Parathyroid adenoma (tissue), 2 donors: ENCODE results near the gene ETHE1.

ENCODE experiments used
- H2AFZ ChIP-seq: fragments of 300-600 bp; sonication (generic); one replicate; pipeline ENCODE4 v1.7.0; 2017; ENCODE audit warnings: antibody characterized with exemption, mild to moderate bottlenecking
- H3K27ac ChIP-seq: fragments of 300-600 bp; sonication (generic); one replicate; pipeline ENCODE4 v1.7.0; 2017
- H3K27me3 ChIP-seq: fragments of 300-600 bp; sonication (generic); one replicate; pipeline ENCODE4 v1.7.0; 2017; ENCODE audit warnings: low read length; ENCODE audit not compliant: control insufficient read depth, insufficient read depth
- H3K36me3 ChIP-seq: fragments of 300-600 bp; sonication (generic); one replicate; pipeline ENCODE4 v1.7.0; 2017; ENCODE audit warnings: low read length; ENCODE audit not compliant: control insufficient read depth, insufficient read depth
- H3K4me1 ChIP-seq: fragments of 300-600 bp; sonication (generic); one replicate; pipeline ENCODE4 v1.7.0; 2017; ENCODE audit warnings: control low read depth
- H3K4me2 ChIP-seq: fragments of 300-600 bp; sonication (generic); one replicate; pipeline ENCODE4 v1.7.0; 2017; ENCODE audit warnings: low read length
- H3K4me3 ChIP-seq: fragments of 300-600 bp; sonication (generic); one replicate; pipeline ENCODE4 v1.7.0; 2017; ENCODE audit warnings: low read depth, low read length
- H3K79me2 ChIP-seq: fragments of 300-600 bp; sonication (generic); one replicate; pipeline ENCODE4 v1.7.0; 2017; ENCODE audit warnings: control low read depth
- H3K9ac ChIP-seq: fragments of 300-600 bp; sonication (generic); one replicate; pipeline ENCODE4 v1.7.0; 2017; ENCODE audit warnings: mild to moderate bottlenecking
- H3K9me3 ChIP-seq: fragments of 300-600 bp; sonication (generic); one replicate; pipeline ENCODE4 v1.7.0; 2017; ENCODE audit warnings: low read length; ENCODE audit not compliant: control insufficient read depth
- CTCF ChIP-seq: fragments of 300-600 bp; sonication (generic); IDR thresholded peaks from one replicate; pipeline ENCODE4 v1.7.0; 2017; ENCODE audit warnings: antibody characterized with exemption, mild to moderate bottlenecking
- donor health status: primary hyperparathyroidism.

The ETHE1 gene

GRCh38 chr19:43545276-43545675, 18.3 kb upstream of the ETHE1 start:
- no peaks in the 10 kb centered on the region for H3K9me3 ChIP-seq
- no peak overlapping the region for H3K4me3 ChIP-seq
- H3K4me2 ChIP-seq, result no peak overlapping the region
- no peaks in the 10 kb centered on the region for H3K27me3 ChIP-seq
- no peak overlapping the region for H3K9ac ChIP-seq
- H3K27ac ChIP-seq, result no peak overlapping the region
- H3K36me3 ChIP-seq, result no peaks in the 10 kb centered on the region
- no peaks in the 10 kb centered on the region for H3K4me1 ChIP-seq
- TF ChIP-seq CTCF, result no peak
- H2AFZ ChIP-seq, result no peak overlapping the region
- H3K79me2 ChIP-seq, result no peaks in the 10 kb centered on the region

GRCh38 chr19:43544077-43544476, 17.1 kb upstream of the ETHE1 start:
- no peak for TF ChIP-seq CTCF
- H3K9ac ChIP-seq, result no peak overlapping the region
- no peaks in the 10 kb centered on the region for H3K79me2 ChIP-seq
- no peaks in the 10 kb centered on the region for H3K9me3 ChIP-seq
- H3K27ac ChIP-seq, result no peak overlapping the region
- H2AFZ ChIP-seq, result no peak overlapping the region
- no peak overlapping the region for H3K4me3 ChIP-seq
- H3K4me1 ChIP-seq, result no peaks in the 10 kb centered on the region
- H3K27me3 ChIP-seq, result no peaks in the 10 kb centered on the region
- no peak overlapping the region for H3K4me2 ChIP-seq
- no peaks in the 10 kb centered on the region for H3K36me3 ChIP-seq

- Histone ChIP-seq H3K9me3 (no peaks in the 10 kb centered on the region), H3K9ac (no peak overlapping the region), H3K79me2 (no peaks in the 10 kb centered on the region), H3K4me1 (no peaks in the 10 kb centered on the region), H3K36me3 (no peaks in the 10 kb centered on the region), H3K27ac (no peak overlapping the region), H2AFZ (no peak overlapping the region), H3K27me3 (no peaks in the 10 kb centered on the region), H3K4me2 (no peak overlapping the region), H3K4me3 (no peak overlapping the region)
- no peak for TF ChIP-seq CTCF
Observed at GRCh38 chr19:43541920-43542650, 15.1 kb upstream of the ETHE1 start.

GRCh38 chr19:43540381-43540780, 13.4 kb upstream of the ETHE1 start:
- Histone ChIP-seq H2AFZ (no peak overlapping the region), H3K27ac (no peak overlapping the region), H3K9me3 (no peaks in the 10 kb centered on the region), H3K27me3 (no peaks in the 10 kb centered on the region), H3K36me3 (no peaks in the 10 kb centered on the region), H3K4me2 (no peak overlapping the region), H3K4me1 (no peaks in the 10 kb centered on the region), H3K9ac (no peak overlapping the region), H3K4me3 (no peak overlapping the region), H3K79me2 (no peaks in the 10 kb centered on the region)
- no peak for TF ChIP-seq CTCF

GRCh38 chr19:43538922-43539321, 11.9 kb upstream of the ETHE1 start:
- H3K9me3 ChIP-seq, result no peaks in the 10 kb centered on the region
- H3K27me3 ChIP-seq, result no peaks in the 10 kb centered on the region
- H3K4me1 ChIP-seq, result peaks cover 8% of the 10 kb centered on the region
- H3K79me2 ChIP-seq, result no peaks in the 10 kb centered on the region
- no peak overlapping the region for H3K9ac ChIP-seq
- H3K27ac ChIP-seq, result no peak overlapping the region
- H3K4me2 ChIP-seq, result no peak overlapping the region
- H2AFZ ChIP-seq, result no peak overlapping the region
- no peak overlapping the region for H3K4me3 ChIP-seq
- H3K36me3 ChIP-seq, result no peaks in the 10 kb centered on the region
- TF ChIP-seq CTCF, result no peak
